CD4-positive, alpha-beta T cell (primary cell): ENCODE results near the gene VPS13A. TPM values are rescaled to one million over a fixed set of nuclear protein-coding genes. Genes with fewer than 3 reads are reported as not detected.

ENCODE experiments used
- ATAC-seq: fragments of 200-7000 bp; cut with Tn5 transposase; one replicate; pipeline ENCODE4 v1.10.0; 2022; ENCODE audit warnings: mild to moderate bottlenecking; ENCODE audit not compliant: poor library complexity
- CTCF ChIA-PET: fragments of 350-600 bp; sonication (Branson Sonifier 250); formaldehyde crosslinking; loops from one replicate; lab custom pipeline; 2021; ENCODE audit warnings: antibody characterized with exemption, inconsistent platforms; lab: Charles Lee
- POLR2A ChIA-PET: fragments of 350-600 bp; sonication (Branson Sonifier 250); formaldehyde crosslinking; loops from one replicate; lab custom pipeline; 2021; ENCODE audit warnings: antibody characterized with exemption, inconsistent platforms; lab: Charles Lee
- DNase-seq, 14 experiments: peaks; one replicate each; pipeline ENCODE4 v3.0.0-alpha.2; 2013 to 2020; ENCODE audit warnings: mixed read lengths in 2 of 14
- H3K27ac ChIP-seq, 2 donors: one replicate each; pipeline versions ENCODE4 v1.5.1 to v1.7.0; 2013; ENCODE audit warnings: low read length in 2 of 2, low read depth in 1 of 2, mild to moderate bottlenecking in 1 of 2
- H3K27me3 ChIP-seq, 2 experiments: 1 replicate in 1 of 2; 2 replicates in 1 of 2; pipeline versions ENCODE4 v1.6.1 to v1.7.0; 2013; ENCODE audit warnings: low read length in 2 of 2, control low read depth in 1 of 2, mild to moderate bottlenecking in 1 of 2, moderate library complexity in 1 of 2; ENCODE audit not compliant: insufficient read depth in 2 of 2, control insufficient read depth in 1 of 2
- H3K36me3 ChIP-seq: one replicate; pipeline ENCODE4 v1.6.1; 2013; ENCODE audit warnings: low read length, control low read depth; ENCODE audit not compliant: insufficient read depth
- H3K4me1 ChIP-seq: one replicate; pipeline ENCODE4 v1.6.1; 2013; ENCODE audit warnings: low read length, control low read depth; ENCODE audit not compliant: insufficient read depth
- H3K4me3 ChIP-seq: one replicate; pipeline ENCODE4 v1.5.1; 2013; ENCODE audit warnings: mild to moderate bottlenecking, low read length, moderate library complexity
- H3K9me3 ChIP-seq, 2 experiments: 1 replicate in 1 of 2; 2 replicates in 1 of 2; pipeline versions ENCODE4 v1.6.1 to v1.7.0; 2013; ENCODE audit warnings: low read length in 2 of 2, mild to moderate bottlenecking in 2 of 2, control low read depth in 1 of 2, moderate library complexity in 1 of 2; ENCODE audit not compliant: control insufficient read depth in 1 of 2, insufficient read depth in 1 of 2
- H3K27ac Mint-ChIP-seq: one replicate; pipeline ENCODE4 v1.8.0; 2020; ENCODE audit warnings: mixed read lengths
- H3K27me3 Mint-ChIP-seq: one replicate; pipeline ENCODE4 v1.8.0; 2021; ENCODE audit warnings: mixed read lengths
- H3K36me3 Mint-ChIP-seq: one replicate; pipeline ENCODE4 v1.8.0; 2021; ENCODE audit warnings: low read depth, mixed read lengths
- H3K4me1 Mint-ChIP-seq: one replicate; pipeline ENCODE4 v1.8.0; 2021; ENCODE audit warnings: low read depth, mixed read lengths
- H3K4me3 Mint-ChIP-seq: one replicate; pipeline ENCODE4 v1.8.0; 2020; ENCODE audit warnings: mild to moderate bottlenecking, mixed read lengths
- H3K9me3 Mint-ChIP-seq: one replicate; pipeline ENCODE4 v1.8.0; 2020; ENCODE audit warnings: mixed read lengths
- intact Hi-C, 2 experiments: fragments of 100-400 bp; cut with DNase I in 1 of 2; cut with micrococcal nuclease in 1 of 2; formaldehyde crosslinking; loops; one replicate each; pipeline versions ENCODE4 v1.15.1 to v1.9.0; 2023 to 2025; cut with DNase I, micrococcal nuclease
- total RNA-seq, 174 experiments: library from RNA in 2 of 174; stranded (reverse) in 2 of 174; gene quantifications; one replicate each; pipeline ENCODE4 v1.2.3 and lab custom pipeline; 2021 to 2026
- TF ChIP-seq, protein P1 (sequence below): fragments of 200-600 bp; IDR thresholded peaks from one replicate; pipeline ENCODE4 v1.8.0; 2022; ENCODE audit warnings: antibody characterized with exemption, mild to moderate bottlenecking

The VPS13A gene
- total RNA-seq, 2 experiments from 2014 or later = 37.3 to 41.1 TPM

DNA sequence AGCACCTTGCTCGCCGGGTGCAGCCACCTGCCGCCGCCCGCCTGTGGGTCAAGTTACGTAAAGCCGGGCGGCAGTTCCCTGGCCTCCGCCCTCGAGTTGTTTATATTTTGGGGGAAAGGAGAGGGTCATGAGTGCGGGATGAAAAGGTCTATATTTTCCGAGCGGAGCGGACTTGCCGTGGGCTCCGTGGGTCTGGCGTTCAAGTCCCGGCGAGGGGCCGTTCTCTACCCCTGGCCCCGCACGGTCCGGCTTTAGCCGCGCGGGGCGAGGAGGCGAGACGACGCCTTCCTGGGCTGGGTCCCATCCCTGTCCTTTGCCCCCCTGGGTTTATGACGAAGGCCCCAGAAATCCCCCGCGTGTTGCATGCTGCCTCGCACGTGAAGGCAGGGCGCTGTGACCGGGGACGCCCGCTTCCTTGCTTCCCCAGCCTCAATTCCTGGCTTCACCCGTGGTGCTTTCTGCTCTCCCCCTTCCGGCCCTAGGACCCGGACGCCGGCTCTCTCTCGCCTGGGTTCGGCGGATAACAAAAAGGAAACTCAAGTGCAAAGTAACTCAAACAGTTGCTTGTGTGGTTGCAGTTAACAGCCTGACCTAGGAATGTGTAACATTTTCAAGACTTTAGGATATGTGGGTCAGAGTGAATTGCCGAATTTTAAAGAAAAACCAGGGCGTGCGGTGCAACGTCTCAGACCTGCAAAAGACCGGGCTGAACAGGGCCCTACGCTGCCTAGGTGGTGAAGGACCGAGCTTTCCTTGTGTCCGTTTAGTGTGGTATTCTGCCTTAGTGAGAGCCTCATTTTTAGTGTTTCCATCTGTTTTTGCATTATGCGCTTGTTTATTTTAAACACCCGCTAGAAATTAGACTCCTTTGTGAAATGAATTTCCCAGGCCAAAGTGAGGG lies 810 bp downstream of the VPS13A start:
- Mint-ChIP-seq H3K36me3 (peaks cover 5% of the 10 kb centered on the region), H3K4me3 (peak overlapping the region; percentile 91), H3K27ac (peak overlapping the region; percentile 89), H3K27me3 (no peaks in the 10 kb centered on the region), H3K9me3 (no peaks in the 10 kb centered on the region), H3K4me1 (peaks cover 41% of the 10 kb centered on the region)
- peaks cover 17% of the 10 kb centered on the region for H3K4me1 ChIP-seq
- peak overlapping the region; percentile 97 for H3K4me3 ChIP-seq
- H3K27ac ChIP-seq = peak overlapping the region; percentile 61 to 79
- ATAC-seq (peak; percentile 4), DNase-seq (peak; percentile 9 to 86 (median 34))
- TF ChIP-seq, protein P1, sequence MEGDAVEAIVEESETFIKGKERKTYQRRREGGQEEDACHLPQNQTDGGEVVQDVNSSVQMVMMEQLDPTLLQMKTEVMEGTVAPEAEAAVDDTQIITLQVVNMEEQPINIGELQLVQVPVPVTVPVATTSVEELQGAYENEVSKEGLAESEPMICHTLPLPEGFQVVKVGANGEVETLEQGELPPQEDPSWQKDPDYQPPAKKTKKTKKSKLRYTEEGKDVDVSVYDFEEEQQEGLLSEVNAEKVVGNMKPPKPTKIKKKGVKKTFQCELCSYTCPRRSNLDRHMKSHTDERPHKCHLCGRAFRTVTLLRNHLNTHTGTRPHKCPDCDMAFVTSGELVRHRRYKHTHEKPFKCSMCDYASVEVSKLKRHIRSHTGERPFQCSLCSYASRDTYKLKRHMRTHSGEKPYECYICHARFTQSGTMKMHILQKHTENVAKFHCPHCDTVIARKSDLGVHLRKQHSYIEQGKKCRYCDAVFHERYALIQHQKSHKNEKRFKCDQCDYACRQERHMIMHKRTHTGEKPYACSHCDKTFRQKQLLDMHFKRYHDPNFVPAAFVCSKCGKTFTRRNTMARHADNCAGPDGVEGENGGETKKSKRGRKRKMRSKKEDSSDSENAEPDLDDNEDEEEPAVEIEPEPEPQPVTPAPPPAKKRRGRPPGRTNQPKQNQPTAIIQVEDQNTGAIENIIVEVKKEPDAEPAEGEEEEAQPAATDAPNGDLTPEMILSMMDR = no peak
- no peaks in the 10 kb centered on the region for H3K27me3 ChIP-seq
- intact Hi-C loops = loop anchor here (1.0 to 10.0 kb wide), 7 partner anchors 11 to 1114 kb away; partner anchors contain the start of genes CEP78 (in 1 of the 2), GCNT1 (in 1 of the 2) and RFK (in 1 of the 2)
- no peaks in the 10 kb centered on the region for H3K9me3 ChIP-seq
- ChIA-PET CTCF (interaction anchor here (1.4 to 3.5 kb wide), 2 partner anchors 11 to 21 kb away, joined by 3 to 22 read pairs; no protein-coding TSS in a partner anchor), POLR2A (interaction anchor here (1.0 to 2.2 kb wide), 6 partner anchors 11 to 1119 kb away, joined by 3 to 10 read pairs (median 6); partner anchors contain the start of genes PSAT1 and RFK)
- H3K36me3 ChIP-seq = no peaks in the 10 kb centered on the region

DNA sequence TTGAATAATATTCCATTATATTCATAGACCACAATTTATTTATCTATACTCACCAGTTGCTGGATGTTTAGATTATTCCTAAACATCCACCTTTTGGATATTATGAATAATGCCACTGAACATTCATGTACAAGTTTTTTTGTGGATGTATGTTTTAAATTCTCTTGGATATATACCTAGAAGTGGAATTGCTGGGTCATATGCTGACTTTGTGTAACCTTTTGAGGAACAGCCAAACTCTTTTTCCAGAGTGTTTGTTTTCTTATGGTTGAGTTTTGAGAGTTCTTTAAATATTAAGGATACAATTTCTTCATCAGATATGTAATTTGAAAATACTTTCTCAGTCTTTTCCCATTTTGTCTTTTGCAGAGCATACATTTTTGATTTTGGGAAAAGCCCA lies 2.7 kb downstream of the VPS13A start:
- intact Hi-C loops = no loop called here
- ATAC-seq = no peak
- POLR2A ChIA-PET = no interaction called here

DNA sequence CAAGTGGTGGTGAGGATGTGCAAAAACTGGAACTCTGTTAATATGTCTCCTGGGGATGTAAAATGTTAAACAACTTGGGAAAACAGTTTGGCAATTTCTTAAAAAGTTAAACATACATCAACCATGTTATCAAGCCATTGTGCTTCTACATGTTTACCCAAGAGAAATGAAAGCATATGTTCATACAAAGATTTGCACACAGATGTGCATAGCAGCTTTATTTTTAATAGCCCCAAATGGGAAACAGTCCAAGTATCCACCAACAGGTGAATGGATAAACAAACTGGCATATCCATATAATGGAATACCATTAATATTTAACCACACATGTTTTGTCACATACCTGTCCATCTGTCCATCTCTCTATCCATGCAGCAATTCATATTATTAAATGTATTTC lies 6.2 kb downstream of the VPS13A start:
- peaks cover 0 to 7% of the 10 kb centered on the region in 2 experiments for H3K9me3 ChIP-seq
- H3K4me3 ChIP-seq = no peak overlapping the region
- TF ChIP-seq, protein P1 = no peak
- no peaks in the 10 kb centered on the region for H3K36me3 ChIP-seq
- intact Hi-C loops = no loop called here
- DNase-seq = no peak
- Mint-ChIP-seq H3K36me3 (no peaks in the 10 kb centered on the region), H3K27ac (no peak overlapping the region), H3K9me3 (no peaks in the 10 kb centered on the region), H3K4me1 (peaks cover 47% of the 10 kb centered on the region), H3K4me3 (no peak overlapping the region), H3K27me3 (no peaks in the 10 kb centered on the region)
- no peak for ATAC-seq
- POLR2A ChIA-PET = interaction anchor here (0.7 to 1.0 kb wide), 2 partner anchors 9 to 75 kb away, joined by 3 read pairs; no protein-coding TSS in a partner anchor
- no peak overlapping the region for H3K27ac ChIP-seq
- peaks cover 4% of the 10 kb centered on the region for H3K4me1 ChIP-seq
- H3K27me3 ChIP-seq = no peaks in the 10 kb centered on the region
- CTCF ChIA-PET = no interaction called here

More for the DNA sequence above, 2.7 kb downstream of the VPS13A start:
- Histone ChIP-seq H3K9me3 (peaks cover 0 to 3% of the 10 kb centered on the region in 2 experiments), H3K27ac (no peak overlapping the region), H3K27me3 (no peaks in the 10 kb centered on the region), H3K4me1 (peaks cover 17% of the 10 kb centered on the region), H3K36me3 (no peaks in the 10 kb centered on the region), H3K4me3 (no peak overlapping the region)
- DNase-seq = no peak
- CTCF ChIA-PET = no interaction called here
- TF ChIP-seq, protein P1 = no peak
- Mint-ChIP-seq H3K27me3 (no peaks in the 10 kb centered on the region), H3K9me3 (no peaks in the 10 kb centered on the region), H3K36me3 (peaks cover 5% of the 10 kb centered on the region), H3K4me3 (peak overlapping the region; percentile 82), H3K4me1 (peaks cover 44% of the 10 kb centered on the region), H3K27ac (peak overlapping the region; percentile 89)
